ENCODE data around the gene EFNA2. TPM values are rescaled to one million over a fixed set of nuclear protein-coding genes. Genes with fewer than 3 reads are reported as not detected.

Gene EFNA2
- total RNA-seq, 4 donors from 2014 or later, result not detected

DNA sequence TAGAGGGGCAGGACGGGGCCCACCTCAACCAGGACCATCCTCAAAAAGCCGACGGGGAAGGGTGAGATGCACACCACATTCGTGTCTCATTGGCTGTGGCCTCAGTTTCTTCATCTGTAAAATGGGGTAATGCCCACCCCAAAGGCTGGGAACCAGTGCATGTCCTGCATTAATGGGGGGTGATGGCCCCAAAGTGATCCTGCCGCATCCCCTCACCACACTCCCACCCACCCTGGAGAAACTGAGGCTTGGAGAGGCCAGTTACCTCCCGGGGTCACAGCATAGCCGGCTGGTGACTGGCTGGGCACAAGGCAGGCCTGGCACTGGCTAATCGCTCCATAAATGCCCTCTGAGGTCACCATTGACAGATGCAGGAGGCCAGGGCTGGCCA, 37.9 kb upstream of the EFNA2 start:
- H3K4me1 ChIP-seq, result peaks cover 0 to 76% (median 44%) of the 10 kb centered on the region in 4 donors
- peak overlapping the region; percentile 98 to 99 (median 99) for H3K27ac ChIP-seq
- peak overlapping the region; percentile 49 to 99 (median 92) for H3K4me3 ChIP-seq
- TF ChIP-seq, protein P1, sequence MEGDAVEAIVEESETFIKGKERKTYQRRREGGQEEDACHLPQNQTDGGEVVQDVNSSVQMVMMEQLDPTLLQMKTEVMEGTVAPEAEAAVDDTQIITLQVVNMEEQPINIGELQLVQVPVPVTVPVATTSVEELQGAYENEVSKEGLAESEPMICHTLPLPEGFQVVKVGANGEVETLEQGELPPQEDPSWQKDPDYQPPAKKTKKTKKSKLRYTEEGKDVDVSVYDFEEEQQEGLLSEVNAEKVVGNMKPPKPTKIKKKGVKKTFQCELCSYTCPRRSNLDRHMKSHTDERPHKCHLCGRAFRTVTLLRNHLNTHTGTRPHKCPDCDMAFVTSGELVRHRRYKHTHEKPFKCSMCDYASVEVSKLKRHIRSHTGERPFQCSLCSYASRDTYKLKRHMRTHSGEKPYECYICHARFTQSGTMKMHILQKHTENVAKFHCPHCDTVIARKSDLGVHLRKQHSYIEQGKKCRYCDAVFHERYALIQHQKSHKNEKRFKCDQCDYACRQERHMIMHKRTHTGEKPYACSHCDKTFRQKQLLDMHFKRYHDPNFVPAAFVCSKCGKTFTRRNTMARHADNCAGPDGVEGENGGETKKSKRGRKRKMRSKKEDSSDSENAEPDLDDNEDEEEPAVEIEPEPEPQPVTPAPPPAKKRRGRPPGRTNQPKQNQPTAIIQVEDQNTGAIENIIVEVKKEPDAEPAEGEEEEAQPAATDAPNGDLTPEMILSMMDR (IDR thresholded peaks at IDR 0.05), result no peak
- 76 to 94% methylated on average over 6 to 8 of the region's 8 CpGs for WGBS, 2 donors
- no peaks in the 10 kb centered on the region for H3K27me3 ChIP-seq
- H3K9me3 ChIP-seq, result no peaks in the 10 kb centered on the region
- DNase-seq (ENCODE audit: low spot score in 2 of 2), result no peak
- H3K36me3 ChIP-seq, result peaks cover 0 to 3% (median 0%) of the 10 kb centered on the region in 3 donors

DNA sequence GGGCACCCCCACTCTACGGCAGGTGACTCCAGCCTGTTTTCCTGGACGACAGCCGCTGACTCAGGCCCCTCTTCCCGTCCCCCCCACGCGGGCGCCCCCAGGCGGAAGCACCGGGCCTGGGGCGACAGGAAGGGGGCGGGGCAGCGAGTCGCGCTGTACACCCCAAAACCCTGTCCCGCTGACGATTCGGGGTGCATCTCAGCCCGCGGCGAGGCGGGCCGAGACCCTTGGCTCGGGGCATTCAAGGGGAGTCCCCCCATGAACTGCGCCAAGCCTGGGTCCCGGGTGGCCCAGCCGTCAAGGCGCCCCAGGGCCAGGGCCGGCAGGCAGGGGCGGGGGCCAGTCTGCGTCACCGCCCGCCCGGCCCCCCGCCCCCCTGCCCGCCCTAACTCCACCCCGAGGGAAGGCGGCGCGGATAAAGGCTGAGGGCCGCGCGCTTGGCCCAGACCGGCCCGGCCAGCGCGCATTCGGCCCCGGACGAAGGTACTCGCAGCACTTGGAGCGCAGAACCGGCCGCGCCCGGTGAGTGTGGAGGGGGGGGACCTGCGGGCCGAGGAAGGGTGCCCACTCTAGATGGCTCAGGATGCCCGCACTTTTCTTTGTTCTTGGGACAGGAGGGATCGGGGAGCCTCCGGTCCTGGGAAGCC, 37.4 kb upstream of the EFNA2 start, which contains the start of gene MIDN:
MIDN (plus strand) TSS at position 445 of the 647 bp plus-strand sequence. CDS start 1,714 bp downstream, outside the sequence.
- TF ChIP-seq, protein P1 (IDR thresholded peaks at IDR 0.05), result peak in 1 of 5 experiments; percentile 15
- peak; percentile 72 to 87 for TF ChIP-seq POLR2A (IDR thresholded peaks at IDR 0.05)
- peak; percentile 29 to 92 for TF ChIP-seq EP300 (IDR thresholded peaks at IDR 0.05)
- peaks cover 0 to 3% (median 0%) of the 10 kb centered on the region in 3 donors for H3K36me3 ChIP-seq
- DNase-seq (ENCODE audit: low spot score in 2 of 2), result peak in 1 of 2 donors; percentile 66
- H3K4me3 ChIP-seq, result peak within 1 kb of the TSS; percentile 69 to 99 (median 92)
- WGBS, 2 donors, result 0 to 12% methylated on average over 1 to 21 of the region's 60 CpGs
- peaks cover 0 to 76% (median 47%) of the 10 kb centered on the region in 4 donors for H3K4me1 ChIP-seq
- peak within 1 kb of the TSS; percentile 98 to 99 (median 99) for H3K27ac ChIP-seq
- H3K27me3 ChIP-seq, result no peaks in the 10 kb centered on the region
- H3K9me3 ChIP-seq, result no peaks in the 10 kb centered on the region

DNA sequence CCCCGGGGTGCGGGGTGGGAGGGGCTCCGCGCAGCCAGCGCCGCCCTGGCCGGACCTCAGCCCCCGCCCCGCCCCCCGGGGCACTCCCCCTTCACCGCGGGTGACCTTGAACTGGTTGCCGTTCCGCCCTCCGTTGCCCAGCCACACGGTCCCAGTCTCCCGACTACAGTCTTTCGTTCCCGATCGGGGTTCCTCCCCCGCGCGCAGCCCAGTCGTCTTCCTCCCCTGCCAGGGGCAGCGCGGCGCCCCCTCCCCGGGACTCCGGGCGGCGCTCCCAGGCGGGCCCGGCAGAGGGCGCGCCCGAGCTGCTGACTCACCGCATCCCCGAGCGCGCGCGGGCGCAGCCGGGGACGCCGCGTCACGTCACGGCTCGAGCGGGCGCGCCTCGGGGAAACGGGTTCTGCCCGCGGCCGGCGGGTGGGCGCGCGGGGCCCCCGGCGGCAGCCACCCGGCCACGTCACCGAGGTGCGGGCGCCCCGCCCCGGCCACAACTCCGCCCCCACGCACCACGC, 36.8 kb upstream of the EFNA2 start:
- Histone ChIP-seq H3K4me3 (peak overlapping the region; percentile 69 to 99 (median 92)), H3K27ac (peak overlapping the region; percentile 98 to 99 (median 99)), H3K36me3 (peaks cover 0 to 3% (median 0%) of the 10 kb centered on the region in 3 donors), H3K4me1 (peaks cover 0 to 76% (median 51%) of the 10 kb centered on the region in 4 donors), H3K9me3 (no peaks in the 10 kb centered on the region), H3K27me3 (no peaks in the 10 kb centered on the region)
- 0 to 1% methylated on average over 22 of the region's 74 CpGs for WGBS, 2 donors
- no peak for DNase-seq (ENCODE audit: low spot score in 2 of 2)
- TF ChIP-seq, protein P1 (IDR thresholded peaks at IDR 0.05), result peak; percentile 93 to 100 (median 99)
- TF ChIP-seq EP300 (IDR thresholded peaks at IDR 0.05), result no peak

DNA sequence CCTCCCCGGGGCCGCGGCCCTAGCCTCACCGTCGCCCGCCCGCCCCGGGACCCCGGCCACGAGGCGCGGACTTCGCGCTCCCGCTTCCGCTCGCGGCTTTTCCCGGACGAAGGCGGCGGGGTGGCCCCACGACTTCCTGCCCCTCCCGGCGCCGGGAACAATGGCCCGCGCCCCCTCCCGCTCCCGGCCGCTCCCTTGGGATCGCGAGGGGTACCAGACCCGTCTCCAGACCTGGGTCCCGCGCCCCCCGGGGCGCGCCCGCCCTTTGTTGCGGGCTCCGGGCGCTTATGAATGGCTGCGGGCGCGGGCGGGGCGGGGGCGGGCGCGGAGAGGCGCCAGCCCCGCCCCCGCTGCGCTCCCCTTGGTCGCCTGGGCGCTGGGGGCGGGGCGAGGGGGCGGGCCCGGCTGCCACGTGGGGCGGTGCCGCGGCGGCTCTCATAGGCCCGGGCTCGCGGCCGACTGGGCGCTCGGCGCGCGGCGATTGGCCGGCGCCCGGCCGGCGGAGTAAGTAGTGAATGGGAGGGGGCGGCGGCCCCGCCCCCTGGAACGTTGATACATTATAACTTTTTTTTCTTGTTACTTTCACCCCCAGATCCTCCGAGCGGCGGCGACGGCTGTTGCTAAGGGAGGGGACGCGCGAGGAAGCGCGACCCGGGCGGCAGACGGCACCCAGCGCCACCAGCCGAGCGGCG, 36.2 kb upstream of the EFNA2 start:
- Histone ChIP-seq H3K36me3 (peaks cover 0 to 5% (median 4%) of the 10 kb centered on the region in 3 donors), H3K27me3 (no peaks in the 10 kb centered on the region), H3K4me1 (peaks cover 0 to 76% (median 52%) of the 10 kb centered on the region in 4 donors), H3K9me3 (no peaks in the 10 kb centered on the region), H3K27ac (peak overlapping the region; percentile 98 to 100 (median 99)), H3K4me3 (peak overlapping the region; percentile 91 to 99 (median 96))
- DNase-seq (ENCODE audit: low spot score in 2 of 2), result peak; percentile 92 to 93
- 0% methylated on average over 69 of the region's 102 CpGs; no CpG with 5 or more reads in 1 of the 2 donors for WGBS, 2 donors
- TF ChIP-seq EP300 (IDR thresholded peaks at IDR 0.05), result peak in 1 of 2 donors; percentile 95
- TF ChIP-seq POLR2A (IDR thresholded peaks at IDR 0.05), result peak; percentile 89 to 91
- TF ChIP-seq, protein P1 (IDR thresholded peaks at IDR 0.05), result peak in 1 of 5 experiments; percentile 9
